NCI-H1092 (cell line): Measurements from ENCODE around the gene GSTM5.
"Not testable (repeated sequence)": the region's sequence is repeated elsewhere in the genome, so short reads cannot be mapped to it uniquely, and the experiment has no call there.

Experiments used
- DNase-seq: peaks from one replicate; lab custom pipeline; 2025; lab: John Stamatoyannopoulos, UW

Gene GSTM5

GRCh38 chr1:109762039-109762585 is 50.1 kb downstream of the GSTM5 start:
- no peak for DNase-seq

GRCh38 chr1:109762821-109763645 is 51.0 kb downstream of the GSTM5 start:
- no peak for DNase-seq

GRCh38 chr1:109763646-109764415 is 51.8 kb downstream of the GSTM5 start, which contains the start of gene EPS8L3:
EPS8L3 (minus strand) TSS chr1:109763923; CDS start chr1:109761749, 2,174 bp downstream.
- DNase-seq, result no peak

GRCh38 chr1:109764561-109765482 is 52.8 kb downstream of the GSTM5 start:
- no peak for DNase-seq

GRCh38 chr1:109765483-109765815 is 53.4 kb downstream of the GSTM5 start:
- no peak for DNase-seq

DNA sequence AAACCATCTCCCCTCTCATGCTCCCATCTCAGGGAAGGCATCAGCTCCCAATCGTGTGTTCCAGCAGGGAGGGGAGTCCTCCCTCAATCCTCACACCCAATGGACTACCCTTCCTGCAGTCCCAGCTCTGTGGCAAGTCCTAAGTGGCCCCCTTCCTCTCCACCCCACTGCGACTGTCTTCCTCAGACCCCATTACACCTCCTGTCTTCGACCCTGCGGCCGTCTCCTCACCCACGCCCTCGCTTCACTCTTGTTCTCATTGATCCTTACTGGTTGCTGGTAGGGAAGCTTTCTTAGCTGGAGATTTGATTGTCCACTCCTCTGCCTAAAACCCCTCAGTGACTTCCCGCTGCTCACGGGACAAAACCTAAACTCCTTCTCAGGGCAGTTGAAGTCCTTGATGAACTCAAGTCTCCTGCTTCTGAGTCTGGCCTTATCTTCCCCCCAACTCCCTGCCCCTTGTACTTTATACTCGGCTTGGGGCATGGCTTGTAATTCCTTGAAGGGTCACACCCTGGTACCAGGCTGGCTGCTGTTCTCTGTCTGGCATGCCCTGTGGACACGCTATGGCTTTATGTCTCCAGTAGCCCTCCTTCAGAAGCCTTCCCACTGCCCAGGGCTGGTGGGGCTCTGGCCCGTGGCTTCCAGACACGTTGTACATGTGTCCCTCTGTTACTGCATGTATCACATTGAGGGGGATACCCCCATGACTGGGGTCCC is 54.0 kb downstream of the GSTM5 start:
- DNase-seq, result no peak

DNA sequence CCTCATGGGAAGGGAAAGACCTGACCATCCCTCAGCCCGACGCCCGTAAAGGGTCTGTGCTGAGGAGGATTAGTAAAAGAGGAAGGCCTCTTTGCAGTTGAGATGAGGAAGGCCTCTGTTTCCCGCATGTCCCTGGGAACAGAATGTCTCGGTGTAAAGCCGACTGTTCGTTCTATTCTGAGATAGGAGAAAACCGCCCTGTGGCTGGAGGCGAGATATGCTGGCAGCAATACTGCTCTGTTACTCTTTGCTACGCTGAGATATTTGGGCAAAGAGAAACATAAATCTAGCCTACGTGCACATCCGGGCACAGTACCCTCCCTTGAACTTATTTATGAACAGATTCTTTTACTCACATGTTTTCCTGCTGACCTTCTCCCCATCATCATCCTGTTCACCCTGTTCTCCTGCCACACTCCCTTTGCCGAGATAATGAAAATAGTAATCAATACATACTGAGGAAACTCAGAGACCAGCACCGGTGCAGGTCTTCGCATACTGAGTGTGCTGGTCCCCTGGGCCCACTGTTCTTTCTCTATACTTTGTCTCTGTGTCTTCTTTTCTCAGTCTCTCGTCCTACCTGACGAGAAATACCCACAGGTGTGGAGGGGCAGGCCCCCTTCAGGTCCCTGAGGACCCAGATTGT is 55.1 kb downstream of the GSTM5 start:
- DNase-seq, result not testable (repeated sequence)
